ENCODE results near the gene FHL2. TPM values are rescaled to one million over a fixed set of nuclear protein-coding genes. Genes with fewer than 3 reads are reported as not detected.

The FHL2 gene
- total and polyA plus RNA-seq, 9 of the 15 experiments (the other 6 are each of a cell fraction or from before 2014, with no cell fraction given), result 7.5 to 33.1 (median 23.9) TPM

GRCh38 chr2:105398336-105399206, at the start of gene FHL2 (continued):
- TF ChIP-seq ZNF609 (CRISPR knock-in tag; IDR thresholded peaks at IDR 0.05; ENCODE audit: borderline replicate concordance) (no peak), POLR2AphosphoS5 (IDR thresholded peaks at IDR 0.05; ENCODE audit: control insufficient read depth, insufficient read depth, low read depth, low read length) (peak; percentile 84), GMEB1 (CRISPR knock-in tag; IDR thresholded peaks at IDR 0.05) (no peak), MEIS2 (IDR thresholded peaks at IDR 0.05; ENCODE audit: partially characterized antibody) (no peak), PHTF2 (CRISPR knock-in tag; IDR thresholded peaks at IDR 0.05) (no peak), CREM (IDR thresholded peaks at IDR 0.05; ENCODE audit: low read depth) (peak; percentile 78), U2AF1 (optimal IDR thresholded peaks at IDR 0.05; ENCODE audit: low read depth, low read length) (no peak), SIRT6 (IDR thresholded peaks at IDR 0.05; ENCODE audit: low read depth, low read length) (no peak), ZNF511 (CRISPR knock-in tag; IDR thresholded peaks at IDR 0.05) (0 out of 2 replicates have a peak, but pooled peaks have one; percentile 21), MAFK (IDR thresholded peaks at IDR 0.05; ENCODE audit: low read length) (no peak), KLF16 (IDR thresholded peaks at IDR 0.05) (no peak), ZNF740 (CRISPR knock-in tag; IDR thresholded peaks at IDR 0.05) (no peak), ZNF740 (tag; IDR thresholded peaks at IDR 0.05) (no peak), SFPQ (IDR thresholded peaks at IDR 0.05; ENCODE audit: low read depth, low read length) (no peak), ZNF699 (CRISPR knock-in tag; IDR thresholded peaks at IDR 0.05; ENCODE audit: insufficient replicate concordance) (no peak), CREB1 (IDR thresholded peaks at IDR 0.05) (peak; percentile 54), CREB1 (CRISPR knock-in tag; IDR thresholded peaks at IDR 0.05) (no peak; the same call in none of the 2 replicates)
